Measurements from ENCODE around the gene KRT2.

Gene KRT2

GRCh38 chr12:52674433-52674775, 22.4 kb upstream of the KRT2 start:
- Histone ChIP-seq H3K27me3 (no peaks in the 10 kb centered on the region), H3K27ac (no peak overlapping the region), H3K9me3 (no peaks in the 10 kb centered on the region), H3K4me1 (ENCODE audit: control insufficient read depth in 1 of 2, insufficient read depth in 1 of 2, low read depth in 1 of 2, low read length in 1 of 2) (no peaks in the 10 kb centered on the region), H3K4me3 (ENCODE audit: low read depth in 1 of 2, low read length in 1 of 2) (no peak overlapping the region), H3K36me3 (no peaks in the 10 kb centered on the region)
- TF ChIP-seq CTCF (IDR thresholded peaks at IDR 0.05) = no peak

- no peaks in the 10 kb centered on the region for H3K4me1 ChIP-seq (ENCODE audit: control insufficient read depth in 1 of 2, insufficient read depth in 1 of 2, low read depth in 1 of 2, low read length in 1 of 2)
- H3K27ac ChIP-seq = no peak overlapping the region
- H3K36me3 ChIP-seq = no peaks in the 10 kb centered on the region
- no peak overlapping the region for H3K4me3 ChIP-seq (ENCODE audit: low read depth in 1 of 2, low read length in 1 of 2)
- no peak for TF ChIP-seq CTCF (IDR thresholded peaks at IDR 0.05)
- H3K27me3 ChIP-seq = no peaks in the 10 kb centered on the region
- no peaks in the 10 kb centered on the region for H3K9me3 ChIP-seq
Measured at GRCh38 chr12:52673713-52674432, 21.9 kb upstream of the KRT2 start.

- H3K27me3 ChIP-seq = no peaks in the 10 kb centered on the region
Measured at GRCh38 chr12:52673217-52673616, 21.2 kb upstream of the KRT2 start.

GRCh38 chr12:52672321-52672933, 20.4 kb upstream of the KRT2 start:
- no peak overlapping the region for H3K27ac ChIP-seq
- no peaks in the 10 kb centered on the region for H3K36me3 ChIP-seq
- H3K27me3 ChIP-seq = no peaks in the 10 kb centered on the region
- H3K9me3 ChIP-seq = no peaks in the 10 kb centered on the region
- H3K4me3 ChIP-seq (ENCODE audit: low read depth in 1 of 2, low read length in 1 of 2) = no peak overlapping the region
- H3K4me1 ChIP-seq (ENCODE audit: control insufficient read depth in 1 of 2, insufficient read depth in 1 of 2, low read depth in 1 of 2, low read length in 1 of 2) = no peaks in the 10 kb centered on the region
- TF ChIP-seq CTCF (IDR thresholded peaks at IDR 0.05) = no peak

More at GRCh38 chr12:52673217-52673616, 21.2 kb upstream of the KRT2 start:
- no peak for TF ChIP-seq CTCF (IDR thresholded peaks at IDR 0.05)
- H3K4me1 ChIP-seq (ENCODE audit: control insufficient read depth in 1 of 2, insufficient read depth in 1 of 2, low read depth in 1 of 2, low read length in 1 of 2) = no peaks in the 10 kb centered on the region
- H3K9me3 ChIP-seq = no peaks in the 10 kb centered on the region
- H3K36me3 ChIP-seq = no peaks in the 10 kb centered on the region
- H3K27ac ChIP-seq = no peak overlapping the region
- H3K4me3 ChIP-seq (ENCODE audit: low read depth in 1 of 2, low read length in 1 of 2) = no peak overlapping the region

GRCh38 chr12:52670961-52671360, 18.9 kb upstream of the KRT2 start:
- Histone ChIP-seq H3K9me3 (no peaks in the 10 kb centered on the region), H3K4me1 (ENCODE audit: control insufficient read depth in 1 of 2, insufficient read depth in 1 of 2, low read depth in 1 of 2, low read length in 1 of 2) (no peaks in the 10 kb centered on the region), H3K27me3 (no peaks in the 10 kb centered on the region), H3K36me3 (no peaks in the 10 kb centered on the region), H3K4me3 (ENCODE audit: low read depth in 1 of 2, low read length in 1 of 2) (no peak overlapping the region), H3K27ac (no peak overlapping the region)
- no peak for TF ChIP-seq CTCF (IDR thresholded peaks at IDR 0.05)
